DMS53 treated with DMSO at 0.1 percent for 48 hours (cell line): ENCODE data around the gene FLNC.

Source experiments
- DNase-seq: peaks from one replicate; lab custom pipeline; 2025; ENCODE audit not compliant: unreplicated experiment; lab: John Stamatoyannopoulos, UW

The FLNC gene

GRCh38 chr7:128888756-128889095, 58.5 kb downstream of the FLNC start:
- DNase-seq: no peak

- DNase-seq: no peak
Observed at GRCh38 chr7:128889121-128889520, 58.9 kb downstream of the FLNC start.

GRCh38 chr7:128890306-128891109, 60.3 kb downstream of the FLNC start:
- DNase-seq: no peak

- DNase-seq: no peak
Observed at GRCh38 chr7:128891110-128891941, 61.1 kb downstream of the FLNC start.

GRCh38 chr7:128891942-128892269, 61.7 kb downstream of the FLNC start:
- no peak for DNase-seq

GRCh38 chr7:128892521-128893250, 62.5 kb downstream of the FLNC start:
- DNase-seq: no peak

- no peak for DNase-seq
Observed at GRCh38 chr7:128893251-128894100, 63.3 kb downstream of the FLNC start.

- DNase-seq: no peak
Observed at GRCh38 chr7:128894101-128894440, 63.9 kb downstream of the FLNC start.

GRCh38 chr7:128895320-128895719, 65.1 kb downstream of the FLNC start:
- no peak for DNase-seq

GRCh38 chr7:128899392-128899791, 69.2 kb downstream of the FLNC start:
- DNase-seq: no peak

GRCh38 chr7:128900237-128900636, 70.0 kb downstream of the FLNC start:
- DNase-seq: no peak

- no peak for DNase-seq
Observed at GRCh38 chr7:128902761-128903585, 72.8 kb downstream of the FLNC start.

GRCh38 chr7:128903621-128904361, 73.6 kb downstream of the FLNC start:
- DNase-seq: no peak

GRCh38 chr7:128904381-128905197, 74.4 kb downstream of the FLNC start:
- DNase-seq: peak; percentile 75

- DNase-seq: no peak
Observed at GRCh38 chr7:128906001-128906765, 76.0 kb downstream of the FLNC start.

- DNase-seq: no peak
Observed at GRCh38 chr7:128906766-128907559, 76.8 kb downstream of the FLNC start.
